ENCODE data around the gene ACSM3. TPM values are rescaled to one million over a fixed set of nuclear protein-coding genes. Genes with fewer than 3 reads are reported as not detected.

Gene ACSM3
- total and polyA plus RNA-seq, 2 donors (not counting 3 experiments of a cell fraction or from before 2014, with no cell fraction given), result 23.7 to 37.3 TPM

- Histone ChIP-seq H3K9me3 (replicated peaks; ENCODE audit: control insufficient read depth, insufficient read depth, low read length) (no peaks in the 10 kb centered on the region), H3K36me3 (ENCODE audit: control insufficient read depth in 2 of 2, extremely low read depth in 1 of 2, insufficient read depth in 2 of 2, low read length in 2 of 2) (no peaks in the 10 kb centered on the region), H3K4me1 (ENCODE audit: control insufficient read depth, extremely low read depth, insufficient read depth, low read length) (peaks cover 11% of the 10 kb centered on the region), H3K27ac (ENCODE audit: insufficient read depth, low read depth, low read length) (no peak overlapping the region), H3K9ac (replicated peaks; ENCODE audit: extremely low read depth, insufficient read depth, low read length) (no peak overlapping the region), H3K79me2 (ENCODE audit: control insufficient read depth, insufficient read depth, low read length) (no peaks in the 10 kb centered on the region), H3K4me2 (ENCODE audit: insufficient read depth, low read length) (no peak overlapping the region), H3K9me1 (replicated peaks; ENCODE audit: control insufficient read depth, extremely low read depth, insufficient read depth, low read length) (no peaks in the 10 kb centered on the region), H3K27me3 (ENCODE audit: control insufficient read depth in 2 of 2, insufficient read depth in 2 of 2, low read length in 2 of 2) (no peaks in the 10 kb centered on the region), H4K20me1 (replicated peaks; ENCODE audit: control insufficient read depth, extremely low read depth, insufficient read depth, low read length) (no peaks in the 10 kb centered on the region), H3K4me3 (replicated peaks in 1 of 3; ENCODE audit: insufficient read depth in 1 of 3, low read depth in 1 of 3, low read length in 3 of 3) (no peak overlapping the region), H2AFZ (ENCODE audit: low read depth, low read length) (no peak overlapping the region)
- DNase-seq (ENCODE audit: low read depth, low spot score), result no peak
- CTCF ChIA-PET, result no interaction called here
- dilution Hi-C loops (cut with MboI; ENCODE audit: extremely low pct_ligation_motif_present, low sequenced_read_pairs) (no loop called here), intact Hi-C loops (cut with micrococcal nuclease) (no loop called here)
- POLR2A ChIA-PET, result no interaction called here
- no TSS peak for BruUV-seq (replicated peaks)
- TF ChIP-seq EZH2 (IDR thresholded peaks at IDR 0.05; ENCODE audit: borderline replicate concordance, low read depth, low read length, severe bottlenecking) (no peak), JUN (IDR thresholded peaks at IDR 0.05; ENCODE audit: borderline replicate concordance, insufficient read depth, insufficient read length, low read depth) (no peak), POLR2A (IDR thresholded peaks at IDR 0.05; ENCODE audit: low read depth, low read length) (no peak), GATA2 (IDR thresholded peaks at IDR 0.05; ENCODE audit: insufficient read depth, insufficient read length, low read depth, low read length) (no peak), MYC (IDR thresholded peaks at IDR 0.05; ENCODE audit: low read depth, low read length) (no peak), FOS (IDR thresholded peaks at IDR 0.05; ENCODE audit: borderline replicate concordance, insufficient read depth, low read length) (no peak)
- TF ChIP-seq, protein P1, sequence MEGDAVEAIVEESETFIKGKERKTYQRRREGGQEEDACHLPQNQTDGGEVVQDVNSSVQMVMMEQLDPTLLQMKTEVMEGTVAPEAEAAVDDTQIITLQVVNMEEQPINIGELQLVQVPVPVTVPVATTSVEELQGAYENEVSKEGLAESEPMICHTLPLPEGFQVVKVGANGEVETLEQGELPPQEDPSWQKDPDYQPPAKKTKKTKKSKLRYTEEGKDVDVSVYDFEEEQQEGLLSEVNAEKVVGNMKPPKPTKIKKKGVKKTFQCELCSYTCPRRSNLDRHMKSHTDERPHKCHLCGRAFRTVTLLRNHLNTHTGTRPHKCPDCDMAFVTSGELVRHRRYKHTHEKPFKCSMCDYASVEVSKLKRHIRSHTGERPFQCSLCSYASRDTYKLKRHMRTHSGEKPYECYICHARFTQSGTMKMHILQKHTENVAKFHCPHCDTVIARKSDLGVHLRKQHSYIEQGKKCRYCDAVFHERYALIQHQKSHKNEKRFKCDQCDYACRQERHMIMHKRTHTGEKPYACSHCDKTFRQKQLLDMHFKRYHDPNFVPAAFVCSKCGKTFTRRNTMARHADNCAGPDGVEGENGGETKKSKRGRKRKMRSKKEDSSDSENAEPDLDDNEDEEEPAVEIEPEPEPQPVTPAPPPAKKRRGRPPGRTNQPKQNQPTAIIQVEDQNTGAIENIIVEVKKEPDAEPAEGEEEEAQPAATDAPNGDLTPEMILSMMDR (IDR thresholded peaks at IDR 0.05; ENCODE audit: extremely low read depth in 1 of 2, insufficient read depth in 1 of 2, low read depth in 1 of 2, low read length in 2 of 2), result no peak
- no peak for FAIRE-seq
These were observed 48.7 kb downstream of the ACSM3 start for GRCh38 chr16:20812510-20812909.

All from endothelial cell of umbilical vein (primary cell).